Islet precursor cell (in vitro differentiated cells): ENCODE results near the gene TBRG1.
"Not testable (repeated sequence)": the region's sequence is repeated elsewhere in the genome, so short reads cannot be mapped to it uniquely, and the experiment has no call there.

ENCODE experiments used
- DNase-seq: peaks from one replicate; pipeline ENCODE4 v3.0.0-alpha.2; 2018

TBRG1 gene, protein sequence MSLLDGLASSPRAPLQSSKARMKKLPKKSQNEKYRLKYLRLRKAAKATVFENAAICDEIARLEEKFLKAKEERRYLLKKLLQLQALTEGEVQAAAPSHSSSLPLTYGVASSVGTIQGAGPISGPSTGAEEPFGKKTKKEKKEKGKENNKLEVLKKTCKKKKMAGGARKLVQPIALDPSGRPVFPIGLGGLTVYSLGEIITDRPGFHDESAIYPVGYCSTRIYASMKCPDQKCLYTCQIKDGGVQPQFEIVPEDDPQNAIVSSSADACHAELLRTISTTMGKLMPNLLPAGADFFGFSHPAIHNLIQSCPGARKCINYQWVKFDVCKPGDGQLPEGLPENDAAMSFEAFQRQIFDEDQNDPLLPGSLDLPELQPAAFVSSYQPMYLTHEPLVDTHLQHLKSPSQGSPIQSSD

GRCh38 chr11:124622531-124623451 is at the start of gene TBRG1:
TSS of gene TBRG1 (plus strand) at chr11:124622864. CDS start at chr11:124623084, 220 bp downstream.
- peak; percentile 96 for DNase-seq

- no peak for DNase-seq
Observed at GRCh38 chr11:124577716-124578427, 44.8 kb upstream of the TBRG1 start.

- no peak for DNase-seq
Observed at GRCh38 chr11:124578761-124579160, 43.9 kb upstream of the TBRG1 start.

DNA sequence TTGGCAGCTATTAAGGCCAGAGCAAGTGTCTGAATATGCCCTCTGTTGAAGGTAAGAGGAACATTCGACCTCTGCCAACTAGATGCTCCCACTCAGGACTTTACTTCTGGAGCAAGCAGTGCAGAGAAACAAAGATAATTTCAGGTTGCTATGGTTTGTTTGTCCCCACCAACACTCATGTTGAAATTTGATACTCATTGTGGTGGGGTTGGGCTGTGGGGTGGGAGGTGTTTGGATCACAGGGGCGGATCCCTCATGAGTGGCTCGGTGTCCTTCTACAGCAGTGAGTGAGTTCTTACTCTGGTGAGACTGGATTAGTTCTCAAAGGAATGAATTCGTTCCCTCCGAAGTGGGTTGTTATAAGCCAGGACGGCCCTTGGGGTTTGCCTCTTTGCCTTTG is 40.8 kb upstream of the TBRG1 start:
- DNase-seq, result no peak

- DNase-seq, result no peak
Observed at GRCh38 chr11:124582565-124582964, 40.1 kb upstream of the TBRG1 start.

DNA sequence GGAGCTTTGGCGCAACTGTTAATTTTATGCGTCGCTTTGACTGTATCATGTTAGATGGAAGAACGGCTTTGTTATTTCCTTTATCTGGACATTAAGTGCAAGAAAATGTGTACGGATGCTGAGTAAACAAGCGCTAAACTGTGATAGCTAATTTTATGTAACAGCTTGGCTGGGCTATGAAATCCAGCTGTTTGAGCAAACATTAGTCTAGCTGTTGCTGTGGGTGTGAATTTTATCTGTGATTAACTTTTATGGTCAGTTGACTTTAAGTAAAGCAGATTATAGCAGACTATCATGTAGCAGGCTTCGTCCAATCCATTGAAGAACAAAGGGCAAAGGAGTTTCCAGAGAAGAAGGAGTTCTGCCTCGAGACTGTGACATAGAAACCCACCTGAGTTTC is 38.9 kb upstream of the TBRG1 start:
- no peak for DNase-seq

DNA sequence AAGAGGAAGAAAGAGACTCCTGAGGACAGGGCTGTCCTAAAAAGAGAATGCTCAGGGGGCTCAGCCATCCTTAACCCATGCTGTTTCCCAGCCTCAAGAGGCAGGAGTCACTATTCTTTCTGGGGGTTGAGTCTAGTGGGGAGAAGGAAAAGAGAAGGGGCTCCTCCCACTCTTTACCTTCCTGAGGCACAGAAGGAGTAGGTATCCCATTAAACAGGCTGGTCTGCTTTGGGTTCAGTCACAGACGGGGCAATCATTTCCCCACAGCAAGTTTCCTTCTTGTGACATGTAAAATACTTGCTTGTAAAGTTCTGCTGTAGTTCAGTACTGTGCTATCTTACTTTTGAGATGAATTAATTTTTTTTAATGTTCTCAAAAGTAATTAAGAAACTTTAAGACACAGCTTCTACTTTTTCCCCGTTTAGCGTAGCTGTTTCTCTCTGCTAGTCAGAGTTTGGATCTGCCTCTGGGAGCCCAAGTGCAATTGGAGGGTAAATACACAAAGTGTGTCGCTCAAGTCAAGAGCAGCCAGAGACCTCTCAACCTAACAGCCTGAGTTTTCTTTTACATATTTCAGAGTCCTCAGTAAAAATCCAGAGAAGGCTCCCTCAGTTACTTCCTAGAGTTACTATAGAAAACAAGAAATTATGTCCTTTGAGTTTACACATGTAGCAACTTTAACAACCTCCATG is 37.8 kb upstream of the TBRG1 start:
- DNase-seq, result no peak

DNA sequence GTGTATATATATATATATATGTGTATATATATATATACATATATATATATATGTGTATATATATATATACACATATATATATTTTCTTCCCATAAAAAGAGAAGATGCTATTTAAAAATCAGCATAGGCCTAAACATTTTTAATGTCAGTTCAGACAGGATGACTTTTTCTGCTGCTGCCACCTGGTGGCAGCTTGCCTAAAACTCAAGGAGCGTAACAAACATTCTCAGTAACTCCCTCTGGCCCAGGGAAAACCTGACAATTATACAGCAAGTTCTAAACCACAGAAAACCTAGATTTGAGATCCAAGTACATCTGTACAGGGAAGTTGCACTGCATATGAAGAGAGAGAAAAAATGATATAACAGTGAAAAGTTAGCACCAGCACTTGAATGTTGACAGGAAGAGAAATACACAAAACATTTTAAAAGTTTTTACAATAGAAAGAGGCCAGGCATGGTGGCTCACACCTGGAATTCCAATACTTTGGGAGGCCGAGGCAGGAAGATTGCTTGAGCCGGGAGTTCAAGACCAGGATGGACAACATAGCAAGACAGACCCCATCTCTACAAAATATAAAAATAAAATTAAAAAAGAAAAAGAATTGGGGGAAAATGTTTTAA is 36.3 kb upstream of the TBRG1 start:
- DNase-seq, result peak; percentile 63

DNA sequence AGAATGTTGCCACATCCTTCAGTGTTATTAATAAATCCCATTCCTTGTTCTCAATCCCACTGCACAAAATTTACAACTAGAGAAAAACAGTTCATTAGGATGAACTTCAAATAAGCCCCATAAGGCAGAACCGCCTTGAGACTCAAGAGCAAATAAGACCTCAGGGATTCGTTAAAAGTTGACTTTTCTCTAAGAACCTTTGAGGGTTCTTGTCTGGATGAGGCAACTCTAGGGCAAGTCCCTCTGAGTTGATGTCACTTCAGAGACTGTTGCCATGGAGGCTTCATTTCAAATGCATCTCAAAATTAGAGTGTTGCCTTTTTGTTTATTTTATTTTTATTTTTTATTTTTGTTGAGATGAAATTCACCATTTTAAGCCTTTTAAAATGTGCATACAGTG is 31.2 kb upstream of the TBRG1 start:
- DNase-seq, result no peak

DNA sequence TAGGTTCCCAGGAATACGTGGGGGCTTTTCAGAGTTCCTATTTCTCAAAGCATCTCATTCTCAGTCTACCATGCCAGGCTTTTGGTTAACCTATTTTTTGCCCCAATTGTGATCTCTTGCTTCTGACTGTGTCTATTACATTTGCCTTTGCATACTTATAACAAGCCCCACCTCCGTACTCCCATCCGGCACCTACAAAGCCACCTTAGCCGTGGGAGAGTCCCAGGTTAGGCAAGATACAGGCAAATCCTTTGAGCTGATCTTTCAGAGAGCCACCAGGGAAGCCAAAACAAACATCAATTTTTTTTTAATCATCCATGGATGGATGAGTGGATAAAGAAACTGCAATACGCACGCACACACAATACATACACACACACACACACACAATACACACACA is 30.0 kb upstream of the TBRG1 start:
- no peak for DNase-seq

DNA sequence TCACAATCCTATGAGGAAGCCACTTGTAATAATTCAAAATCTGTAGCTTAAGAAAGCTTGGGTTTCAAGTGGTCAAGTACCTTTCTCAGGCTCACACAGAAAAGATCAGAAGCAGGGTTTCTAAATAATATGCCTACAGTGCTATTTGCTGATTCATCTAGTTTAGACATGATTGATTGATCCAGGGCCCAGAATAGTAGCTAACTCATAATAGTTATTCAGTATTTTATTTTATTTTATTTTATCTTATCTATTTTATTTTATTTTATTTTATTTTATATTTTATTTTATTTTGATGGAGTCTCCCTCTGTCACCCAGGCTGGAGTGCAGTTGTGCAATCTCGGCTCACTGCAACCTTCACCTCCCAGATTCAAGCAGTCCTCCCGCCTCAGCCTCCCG is 27.4 kb upstream of the TBRG1 start:
- DNase-seq, result no peak

GRCh38 chr11:124597626-124598025 is 25.0 kb upstream of the TBRG1 start:
- DNase-seq, result no peak

GRCh38 chr11:124600621-124601320 is 21.9 kb upstream of the TBRG1 start:
- no peak for DNase-seq

- DNase-seq, result no peak
Observed at GRCh38 chr11:124602193-124602592, 20.5 kb upstream of the TBRG1 start.

GRCh38 chr11:124602723-124603122 is 19.9 kb upstream of the TBRG1 start:
- not testable (repeated sequence) for DNase-seq

DNA sequence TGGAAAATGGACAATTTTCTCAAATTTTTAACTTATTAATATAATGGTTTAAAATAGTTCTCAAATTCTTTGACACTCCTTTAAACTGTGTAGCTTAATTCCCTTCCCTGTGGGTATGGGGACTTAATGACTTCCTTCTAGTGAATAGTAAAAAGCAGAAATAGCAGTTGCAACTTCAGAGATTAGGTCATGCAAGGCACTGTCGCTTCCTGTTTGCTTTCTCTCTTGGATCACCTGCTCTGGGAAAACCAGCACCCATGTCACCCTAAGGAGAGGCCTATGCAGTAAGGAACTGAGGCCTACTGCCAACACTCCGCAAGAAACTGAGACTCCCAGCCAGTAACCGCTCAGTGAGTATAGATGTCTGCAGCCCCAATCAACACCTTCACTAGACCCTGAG is 16.9 kb upstream of the TBRG1 start:
- DNase-seq, result no peak

- no peak for DNase-seq
Observed at GRCh38 chr11:124608147-124608546, 14.5 kb upstream of the TBRG1 start.

DNA sequence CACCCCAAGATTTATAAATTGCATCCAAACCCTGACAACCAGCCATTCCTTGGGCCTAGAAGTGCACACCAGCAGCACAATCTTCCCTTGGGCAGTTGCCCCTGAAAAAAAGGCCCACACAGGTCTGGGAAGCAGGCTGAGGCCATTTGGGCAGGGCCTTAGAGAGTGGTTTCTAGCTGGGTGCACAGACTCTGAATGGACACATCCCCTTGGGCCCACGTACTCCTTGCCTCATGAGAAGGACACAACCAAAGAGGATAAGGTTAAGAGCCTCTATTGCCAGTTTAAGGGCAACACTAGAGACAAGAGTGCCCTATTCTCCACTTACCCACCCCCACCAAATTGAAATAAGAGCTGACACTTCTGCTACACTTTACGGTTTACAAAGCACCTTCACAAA is 12.4 kb upstream of the TBRG1 start:
- DNase-seq, result no peak

DNA sequence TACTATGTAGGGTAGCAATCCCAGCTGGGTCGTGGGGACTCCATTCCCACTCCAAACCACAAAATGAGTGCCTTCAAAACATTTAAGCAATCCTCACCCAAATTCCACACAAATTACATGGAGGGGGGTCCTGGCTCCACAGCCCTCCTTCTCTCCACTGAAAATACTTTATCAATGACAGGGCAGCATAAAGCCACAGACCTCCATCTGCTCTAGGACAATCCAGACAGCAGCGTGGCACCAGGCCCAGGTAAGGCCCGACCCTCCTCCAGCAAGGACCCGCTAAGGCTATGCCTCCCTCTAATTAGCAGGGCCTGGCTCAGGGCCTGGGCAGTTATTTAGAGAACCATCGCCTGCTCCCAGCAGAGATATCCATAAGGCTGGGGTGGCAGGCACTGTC is 11.6 kb upstream of the TBRG1 start, which contains the start of gene PANX3:
PANX3 (plus strand) TSS at position 365 of the 400 bp plus-strand sequence. CDS start 129 bp downstream, outside the sequence.
- no peak for DNase-seq

- DNase-seq, result no peak
Observed at GRCh38 chr11:124612045-124612444, 10.6 kb upstream of the TBRG1 start.

GRCh38 chr11:124612567-124613246 is 10.0 kb upstream of the TBRG1 start:
- peak; percentile 68 for DNase-seq
